K562 (cell line): Measurements from ENCODE around the gene MAD1L1. TPM values are rescaled to one million over a fixed set of nuclear protein-coding genes. Genes with fewer than 3 reads are reported as not detected.

ENCODE experiments used
- DACH1 ChIP-seq: fragments of 450-650 bp; IDR thresholded peaks from 2 replicates; pipeline ENCODE4 v1.6.1; 2018; ENCODE audit not compliant: partially characterized antibody
- GABPB2 ChIP-seq: fragments of 250-450 bp; sonication (Bioruptor Pico); conservative IDR thresholded peaks from 2 replicates; pipeline ENCODE4 v1.5.1; 2021; ENCODE audit warnings: mild to moderate bottlenecking
- HOMEZ ChIP-seq: fragments of 250-450 bp; sonication (Bioruptor Pico); IDR thresholded peaks from 2 replicates; pipeline ENCODE4 v1.4.0; 2020; ENCODE audit warnings: mild to moderate bottlenecking, moderate library complexity
- KAT7 ChIP-seq: sonication (generic); formaldehyde crosslinking; IDR thresholded peaks from 2 replicates; pipeline ENCODE4 v1.8.0; 2022; ENCODE audit warnings: missing genetic modification reagents, mild to moderate bottlenecking, borderline replicate concordance
- MYC ChIP-seq, 2 experiments: fragments of 250-450 bp in 1 of 2; sonication (Bioruptor Pico) in 1 of 2; IDR thresholded peaks; 2 replicates each; pipeline versions ENCODE4 v1.5.1 to v1.6.1; 2012 to 2021; ENCODE audit warnings: low read depth in 2 of 2, borderline replicate concordance in 1 of 2, improper control_type of control experiment in 1 of 2, low read length in 1 of 2, mild to moderate bottlenecking in 1 of 2, moderate library complexity in 1 of 2
- POLR2A ChIP-seq: fragments of 450-650 bp; conservative IDR thresholded peaks from 2 replicates; pipeline ENCODE4 v1.6.1; 2016
- SFPQ ChIP-seq: fragments of 200-400 bp; formaldehyde crosslinking; IDR thresholded peaks from 2 replicates; pipeline ENCODE4 v1.6.1; 2017; ENCODE audit warnings: mild to moderate bottlenecking, low read depth, low read length, moderate library complexity
- TAL1 ChIP-seq: fragments of 450-650 bp; IDR thresholded peaks from 2 replicates; pipeline ENCODE4 v1.6.1; 2016; ENCODE audit warnings: mild to moderate bottlenecking
- YY1 ChIP-seq, 3 experiments: IDR thresholded peaks; 2 replicates each; pipeline ENCODE4 v1.6.1; 2011; ENCODE audit warnings: low read length in 2 of 3, mild to moderate bottlenecking in 2 of 3, moderate library complexity in 2 of 3, borderline replicate concordance in 1 of 3, control low read depth in 1 of 3, low read depth in 1 of 3; ENCODE audit not compliant: insufficient read depth in 3 of 3, insufficient replicate concordance in 2 of 3, control insufficient read depth in 1 of 3, insufficient read length in 1 of 3; ENCODE audit errors: extremely low read depth in 1 of 3
- ZNF165 ChIP-seq: fragments of 250-450 bp; sonication (Bioruptor Pico); IDR thresholded peaks from 2 replicates; pipeline ENCODE4 v1.4.0; 2020; ENCODE audit warnings: borderline replicate concordance
- ZNF253 ChIP-seq: fragments of 250-450 bp; sonication (Bioruptor Pico); conservative IDR thresholded peaks from 2 replicates; pipeline ENCODE4 v1.6.1; 2021; ENCODE audit warnings: mild to moderate bottlenecking
- ZNF318 ChIP-seq, 2 experiments: fragments of 450-650 bp; IDR thresholded peaks; 2 replicates each; pipeline ENCODE4 v1.6.1; 2016; ENCODE audit warnings: mild to moderate bottlenecking in 2 of 2, borderline replicate concordance in 1 of 2, low read depth in 1 of 2, moderate library complexity in 1 of 2
- ZNF830 ChIP-seq: fragments of 250-450 bp; sonication (Bioruptor Pico); IDR thresholded peaks from 2 replicates; pipeline ENCODE4 v1.5.0; 2021; ENCODE audit warnings: mild to moderate bottlenecking
- polyA plus RNA-seq, 8 experiments: library from polyadenylated mRNA; depleted of rRNA in 4 of 8; stranded (reverse) in 5 of 8; unstranded in 3 of 8; fragments of >200 nt; fragmentation: Nextera tagmentation in 2 of 8; fragmentation: Illumina TruSeq in 1 of 8; extraction: Ambion mirVana in 2 of 8; extraction: Trizol in 1 of 8; gene quantifications; 2 replicates each; pipeline versions ENCODE4 v1.2.1 to v1.2.3, GENCODE V29; 2011 to 2014; ENCODE audit warnings: inconsistent platforms in 1 of 8, missing spikeins in 1 of 8
- total RNA-seq, 7 experiments: library from RNA; depleted of rRNA in 6 of 7; stranded (reverse); fragments of >200 nt in 6 of 7; fragmentation: Illumina TruSeq in 2 of 7; extraction: Trizol in 2 of 7; gene quantifications; 2 replicates each; pipeline versions ENCODE4 v1.2.1 to v1.2.3, GENCODE V29; 2011 to 2021; ENCODE audit warnings: low replicate concordance in 1 of 7

Gene MAD1L1
- total and polyA plus RNA-seq, 9 of the 15 experiments (the other 6 are each of a cell fraction or from before 2014, with no cell fraction given), result 1.7 to 89.7 (median 18.0) TPM

DNA sequence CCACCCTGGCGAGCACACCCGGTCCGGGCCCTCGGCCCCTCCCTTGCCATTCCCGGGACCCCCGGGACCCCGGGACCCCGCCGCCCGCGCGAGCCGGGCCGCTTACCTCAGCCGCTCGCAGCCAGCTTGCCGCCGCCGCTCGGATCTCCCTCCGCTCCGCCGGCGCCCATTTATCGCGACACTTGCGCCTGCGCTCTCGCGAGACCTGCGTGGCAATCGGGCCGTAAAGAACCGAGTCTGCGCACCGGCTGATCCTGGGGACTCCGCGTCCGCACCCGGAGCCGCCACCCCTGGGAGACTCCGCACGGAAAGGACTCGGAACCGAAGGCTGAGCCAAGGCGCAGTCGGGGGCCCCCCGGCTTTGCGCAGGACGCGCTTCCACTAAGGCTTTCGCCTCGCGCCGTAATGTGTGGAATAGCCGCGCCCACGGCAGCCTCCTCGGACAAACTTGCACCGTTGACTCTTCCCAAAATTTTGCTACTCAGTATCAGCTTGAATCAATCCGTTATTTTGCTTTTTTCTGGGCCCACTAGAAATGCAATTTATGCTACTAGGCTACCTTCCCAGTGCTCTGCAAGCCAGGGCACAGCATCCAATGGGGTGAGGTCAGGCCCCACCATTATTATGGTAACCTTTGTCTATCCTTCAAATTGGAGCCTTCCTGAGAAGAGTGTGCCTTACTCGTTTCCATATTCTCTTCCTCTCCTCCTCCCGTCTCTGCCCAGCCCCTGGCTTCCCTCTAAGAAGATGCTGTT lies at the start of gene MAD1L1 (continued):
- TF ChIP-seq ZNF318 (IDR thresholded peaks at IDR 0.05; ENCODE audit: borderline replicate concordance in 1 of 2, low read depth in 1 of 2) (no peak), ZNF253 (CRISPR knock-in tag) (no peak), YY1 (IDR thresholded peaks at IDR 0.05; ENCODE audit: borderline replicate concordance in 1 of 3, control insufficient read depth in 1 of 3, extremely low read depth in 1 of 3, insufficient read depth in 3 of 3, insufficient read length in 1 of 3, insufficient replicate concordance in 2 of 3, low read depth in 1 of 3, low read length in 2 of 3) (peak; percentile 30 to 80 (median 77)), ZNF165 (no peak), KAT7 (CRISPR knock-in tag) (no peak; the same call in 1 of the 2 replicates), SFPQ (no peak), POLR2A (peak; percentile 75), MYC (IDR thresholded peaks at IDR 0.05; ENCODE audit: low read depth, low read length) (no peak), MYC (CRISPR knock-in tag; IDR thresholded peaks at IDR 0.05; ENCODE audit: borderline replicate concordance, low read depth) (peak; percentile 64; the same call in 1 of the 2 replicates), ZNF830 (no peak), TAL1 (no peak), DACH1 (no peak), GABPB2 (CRISPR knock-in tag) (no peak), HOMEZ (no peak)
